ENCODE measurements around the gene HERC2.

Gene HERC2

GRCh38 chr15:28079313-28079969 is 242.5 kb downstream of the HERC2 start:
- Histone ChIP-seq H3K4me1 (ENCODE audit: control insufficient read depth in 5 of 5, insufficient read depth in 5 of 5, low read length in 5 of 5) (no peaks in the 10 kb centered on the region), H3K36me3 (ENCODE audit: control insufficient read depth in 5 of 5, insufficient read depth in 5 of 5, low read length in 5 of 5) (no peaks in the 10 kb centered on the region), H3K9ac (ENCODE audit: low read length in 5 of 5) (no peak overlapping the region), H3K27me3 (ENCODE audit: control insufficient read depth in 5 of 5, insufficient read depth in 4 of 5, low read length in 5 of 5) (peaks cover 0 to 15% (median 3%) of the 10 kb centered on the region in 5 donors), H3K9me3 (ENCODE audit: control insufficient read depth in 5 of 5, low read length in 5 of 5) (peaks cover 0 to 4% (median 0%) of the 10 kb centered on the region in 5 donors), H3K4me3 (ENCODE audit: low read depth in 1 of 5, low read length in 5 of 5) (no peak overlapping the region), H3K27ac (ENCODE audit: low read depth, low read length) (no peak overlapping the region)

GRCh38 chr15:28078191-28078719 is 243.7 kb downstream of the HERC2 start:
- H3K27ac ChIP-seq (ENCODE audit: low read depth, low read length) = no peak overlapping the region

GRCh38 chr15:28075573-28075972 is 246.4 kb downstream of the HERC2 start:
- no peaks in the 10 kb centered on the region for H3K4me1 ChIP-seq (ENCODE audit: control insufficient read depth in 5 of 5, insufficient read depth in 5 of 5, low read length in 5 of 5)
- peaks cover 0 to 3% (median 0%) of the 10 kb centered on the region in 5 donors for H3K9me3 ChIP-seq (ENCODE audit: control insufficient read depth in 5 of 5, low read length in 5 of 5)
- no peaks in the 10 kb centered on the region for H3K36me3 ChIP-seq (ENCODE audit: control insufficient read depth in 5 of 5, insufficient read depth in 5 of 5, low read length in 5 of 5)
- no peak overlapping the region for H3K27ac ChIP-seq (ENCODE audit: low read depth, low read length)
- no peak overlapping the region for H3K9ac ChIP-seq (ENCODE audit: low read length in 5 of 5)
- peaks cover 0 to 15% (median 3%) of the 10 kb centered on the region in 5 donors for H3K27me3 ChIP-seq (ENCODE audit: control insufficient read depth in 5 of 5, insufficient read depth in 4 of 5, low read length in 5 of 5)
- no peak overlapping the region for H3K4me3 ChIP-seq (ENCODE audit: low read depth in 1 of 5, low read length in 5 of 5)

More at GRCh38 chr15:28078191-28078719, 243.7 kb downstream of the HERC2 start:
- Histone ChIP-seq H3K36me3 (ENCODE audit: control insufficient read depth in 5 of 5, insufficient read depth in 5 of 5, low read length in 5 of 5) (no peaks in the 10 kb centered on the region), H3K4me1 (ENCODE audit: control insufficient read depth in 5 of 5, insufficient read depth in 5 of 5, low read length in 5 of 5) (no peaks in the 10 kb centered on the region), H3K27me3 (ENCODE audit: control insufficient read depth in 5 of 5, insufficient read depth in 4 of 5, low read length in 5 of 5) (peaks cover 0 to 15% (median 3%) of the 10 kb centered on the region in 5 donors), H3K9me3 (ENCODE audit: control insufficient read depth in 5 of 5, low read length in 5 of 5) (no peaks in the 10 kb centered on the region), H3K9ac (ENCODE audit: low read length in 5 of 5) (no peak overlapping the region), H3K4me3 (ENCODE audit: low read depth in 1 of 5, low read length in 5 of 5) (no peak overlapping the region)

- Histone ChIP-seq H3K9ac (ENCODE audit: low read length in 5 of 5) (no peak overlapping the region), H3K9me3 (ENCODE audit: control insufficient read depth in 5 of 5, low read length in 5 of 5) (peaks cover 0 to 6% (median 3%) of the 10 kb centered on the region in 5 donors), H3K4me1 (ENCODE audit: control insufficient read depth in 5 of 5, insufficient read depth in 5 of 5, low read length in 5 of 5) (no peaks in the 10 kb centered on the region), H3K36me3 (ENCODE audit: control insufficient read depth in 5 of 5, insufficient read depth in 5 of 5, low read length in 5 of 5) (no peaks in the 10 kb centered on the region), H3K27ac (ENCODE audit: low read depth, low read length) (no peak overlapping the region), H3K27me3 (ENCODE audit: control insufficient read depth in 5 of 5, insufficient read depth in 4 of 5, low read length in 5 of 5) (no peaks in the 10 kb centered on the region), H3K4me3 (ENCODE audit: low read depth in 1 of 5, low read length in 5 of 5) (no peak overlapping the region)
These were observed 253.0 kb downstream of the HERC2 start for GRCh38 chr15:28068930-28069329.

GRCh38 chr15:28066231-28066630 is 255.7 kb downstream of the HERC2 start:
- peaks cover 0 to 13% (median 3%) of the 10 kb centered on the region in 5 donors for H3K9me3 ChIP-seq (ENCODE audit: control insufficient read depth in 5 of 5, low read length in 5 of 5)
- no peak overlapping the region for H3K9ac ChIP-seq (ENCODE audit: low read length in 5 of 5)
- H3K27ac ChIP-seq (ENCODE audit: low read depth, low read length) = no peak overlapping the region
- no peaks in the 10 kb centered on the region for H3K4me1 ChIP-seq (ENCODE audit: control insufficient read depth in 5 of 5, insufficient read depth in 5 of 5, low read length in 5 of 5)
- no peak overlapping the region for H3K4me3 ChIP-seq (ENCODE audit: low read depth in 1 of 5, low read length in 5 of 5)
- no peaks in the 10 kb centered on the region for H3K36me3 ChIP-seq (ENCODE audit: control insufficient read depth in 5 of 5, insufficient read depth in 5 of 5, low read length in 5 of 5)
- no peaks in the 10 kb centered on the region for H3K27me3 ChIP-seq (ENCODE audit: control insufficient read depth in 5 of 5, insufficient read depth in 4 of 5, low read length in 5 of 5)

Measured in subcutaneous abdominal adipose tissue (tissue), 5 donors.